Measurements from ENCODE around the gene TREML2. TPM values are rescaled to one million over a fixed set of nuclear protein-coding genes. Genes with fewer than 3 reads are reported as not detected.

Gene TREML2
- total RNA-seq, 1 donor from 2014 or later = not detected

DNA sequence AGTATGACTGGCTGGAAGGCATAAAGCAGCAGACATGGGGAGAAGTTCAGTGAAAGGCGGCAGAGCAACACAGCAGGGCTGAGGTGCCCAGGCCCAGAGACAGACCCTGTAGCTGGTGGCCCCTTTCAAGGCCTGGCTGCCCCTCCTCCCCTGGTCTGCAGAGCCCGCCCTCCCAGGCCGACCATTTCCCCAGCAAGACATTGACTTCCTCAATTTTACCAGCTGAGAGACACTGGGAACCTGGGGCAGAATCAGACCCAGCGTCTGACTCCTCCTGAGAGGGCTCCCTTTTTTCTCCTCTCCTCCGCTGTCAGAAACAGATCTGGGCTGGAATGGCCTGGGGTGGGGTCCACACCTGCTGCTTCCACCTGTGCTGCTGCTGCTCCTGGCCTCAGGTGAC lies 27.1 kb upstream of the TREML2 start, which contains the start of gene TREML4:
Gene TREML4 (plus strand): TSS at position 254 of the 400 bp plus-strand sequence. CDS start 79 bp downstream, at position 333.
- H3K9me3 ChIP-seq = no peaks in the 10 kb centered on the region
- intact Hi-C loops (cut with DNase I) = no loop called here
- DNase-seq (ENCODE audit: low spot score in 2 of 2) = no peak
- no peak within 1 kb of the TSS for H3K27ac ChIP-seq
- H3K4me1 ChIP-seq = no peaks in the 10 kb centered on the region
- H3K36me3 ChIP-seq = no peaks in the 10 kb centered on the region
- no peak for TF ChIP-seq CTCF (IDR thresholded peaks at IDR 0.05)
- H3K4me3 ChIP-seq = no peak within 1 kb of the TSS
- H3K27me3 ChIP-seq = no peaks in the 10 kb centered on the region

DNA sequence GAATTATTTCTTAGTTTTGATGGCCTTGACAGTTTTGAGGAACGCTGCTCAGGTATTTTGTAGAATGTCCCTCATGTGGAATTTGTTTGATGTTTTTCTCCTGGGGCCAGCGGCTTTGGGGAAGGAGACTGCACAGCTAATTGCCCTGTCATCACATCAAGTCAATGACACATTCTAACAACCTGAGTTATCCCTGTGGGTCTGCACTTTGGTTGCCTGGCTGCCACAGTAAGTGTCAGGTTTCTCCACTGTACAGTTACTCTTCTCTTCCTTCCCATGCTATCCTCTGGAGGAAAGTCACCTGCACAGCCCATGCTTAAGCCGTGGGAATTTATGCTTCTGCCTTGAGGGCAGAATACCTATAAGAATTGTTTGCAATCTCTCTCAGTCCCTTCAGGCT lies 25.8 kb upstream of the TREML2 start:
- Histone ChIP-seq H3K27me3 (no peaks in the 10 kb centered on the region), H3K4me1 (no peaks in the 10 kb centered on the region), H3K9me3 (no peaks in the 10 kb centered on the region), H3K4me3 (no peak overlapping the region), H3K27ac (no peak overlapping the region), H3K36me3 (no peaks in the 10 kb centered on the region)
- TF ChIP-seq CTCF (IDR thresholded peaks at IDR 0.05) = no peak
- no peak for DNase-seq (ENCODE audit: low spot score in 2 of 2)
- intact Hi-C loops (cut with DNase I) = no loop called here

- H3K4me3 ChIP-seq = no peak overlapping the region
- no peak for DNase-seq (ENCODE audit: low spot score in 2 of 2)
- no peak for TF ChIP-seq CTCF (IDR thresholded peaks at IDR 0.05)
- H3K4me1 ChIP-seq = no peaks in the 10 kb centered on the region
- intact Hi-C loops (cut with DNase I) = no loop called here
- no peak overlapping the region for H3K27ac ChIP-seq
- no peaks in the 10 kb centered on the region for H3K27me3 ChIP-seq
- H3K9me3 ChIP-seq = peaks cover 0 to 8% of the 10 kb centered on the region in 2 donors
- no peaks in the 10 kb centered on the region for H3K36me3 ChIP-seq
Observed at GRCh38 chr6:41224800-41225199, 23.9 kb upstream of the TREML2 start.

DNA sequence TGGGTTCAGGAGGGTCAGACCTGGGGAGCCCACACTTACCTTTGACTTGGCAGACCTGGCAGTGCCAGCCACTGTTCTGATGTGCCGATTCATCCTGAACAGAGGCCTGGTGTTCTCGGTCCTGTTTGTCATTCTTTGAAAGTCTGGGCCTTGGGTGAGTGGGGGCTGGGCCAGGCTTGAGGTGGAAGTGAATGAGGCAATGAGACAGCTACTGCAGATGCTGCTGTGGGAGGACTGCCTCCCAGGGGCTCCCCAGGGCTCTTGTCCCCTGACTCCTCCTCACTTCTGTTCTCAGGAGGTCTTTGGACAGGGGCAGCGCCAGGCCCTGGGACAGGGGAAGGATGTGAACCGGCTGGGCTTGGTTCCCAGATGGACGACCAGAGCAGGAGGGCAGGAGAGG lies 21.6 kb upstream of the TREML2 start:
- Histone ChIP-seq H3K9me3 (peaks cover 0 to 8% of the 10 kb centered on the region in 2 donors), H3K27me3 (no peaks in the 10 kb centered on the region), H3K4me1 (no peaks in the 10 kb centered on the region), H3K27ac (no peak overlapping the region), H3K36me3 (no peaks in the 10 kb centered on the region), H3K4me3 (no peak overlapping the region)
- intact Hi-C loops (cut with DNase I) = no loop called here
- TF ChIP-seq CTCF (IDR thresholded peaks at IDR 0.05) = no peak
- DNase-seq (ENCODE audit: low spot score in 2 of 2) = no peak

DNA sequence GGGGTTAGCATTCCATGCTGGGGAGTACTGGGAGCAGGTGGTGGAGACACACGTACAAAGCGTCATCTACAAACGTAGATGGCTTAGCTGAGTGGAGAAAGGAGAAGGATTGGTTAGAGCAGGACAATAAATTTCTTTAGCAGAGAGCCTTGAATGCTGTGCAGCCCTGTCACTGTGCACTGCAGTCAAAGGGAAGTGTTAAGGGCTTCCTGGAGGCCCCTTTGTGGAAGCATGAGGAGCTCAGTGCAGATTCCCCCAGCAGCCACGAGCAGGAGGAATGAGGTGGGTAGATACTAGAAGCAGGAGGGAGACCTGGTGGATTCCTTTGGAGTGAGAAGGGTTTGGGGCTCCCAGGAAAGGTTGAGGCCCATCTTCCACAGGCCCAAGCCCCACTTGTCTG lies 21.1 kb upstream of the TREML2 start:
- Histone ChIP-seq H3K27ac (no peak overlapping the region), H3K27me3 (no peaks in the 10 kb centered on the region), H3K36me3 (no peaks in the 10 kb centered on the region), H3K4me3 (no peak overlapping the region), H3K4me1 (no peaks in the 10 kb centered on the region), H3K9me3 (peaks cover 0 to 8% of the 10 kb centered on the region in 2 donors)
- TF ChIP-seq CTCF (IDR thresholded peaks at IDR 0.05) = no peak
- no peak for DNase-seq (ENCODE audit: low spot score in 2 of 2)
- intact Hi-C loops (cut with DNase I) = no loop called here

- H3K36me3 ChIP-seq = no peaks in the 10 kb centered on the region
- no peak for DNase-seq (ENCODE audit: low spot score in 2 of 2)
- H3K27me3 ChIP-seq = no peaks in the 10 kb centered on the region
- H3K4me3 ChIP-seq = no peak overlapping the region
- TF ChIP-seq CTCF (IDR thresholded peaks at IDR 0.05) = no peak
- H3K4me1 ChIP-seq = no peaks in the 10 kb centered on the region
- intact Hi-C loops (cut with DNase I) = no loop called here
- H3K9me3 ChIP-seq = peaks cover 0 to 8% of the 10 kb centered on the region in 2 donors
- no peak overlapping the region for H3K27ac ChIP-seq
Observed at GRCh38 chr6:41216616-41217015, 15.7 kb upstream of the TREML2 start.

Measured in ascending aorta (tissue), 2 donors.